Stomach (tissue), 4 donors: Measurements from ENCODE around the gene ERC2.

Experiments used
- POLR2A ChIP-seq, 4 donors: fragments of 450-650 bp; IDR thresholded peaks; one replicate each; pipeline ENCODE4 v1.6.1; 2016; ENCODE audit warnings: antibody characterized with exemption in 4 of 4, control low read depth in 2 of 4, mild to moderate bottlenecking in 1 of 4, moderate library complexity in 1 of 4
- POLR2AphosphoS5 ChIP-seq, 3 donors: sonication (generic); formaldehyde crosslinking; IDR thresholded peaks; one replicate each; pipeline ENCODE4 v1.6.1; 2016; ENCODE audit warnings: antibody characterized with exemption in 3 of 3
- TF ChIP-seq, protein P1 (sequence below), 7 experiments: fragments of 450-650 bp in 4 of 7; fragments of 200-600 bp in 3 of 7; sonication (generic) in 3 of 7; IDR thresholded peaks; one replicate each; pipeline ENCODE4 v1.5.1; 2016 to 2019; ENCODE audit warnings: antibody characterized with exemption in 7 of 7, control low read depth in 2 of 7, mild to moderate bottlenecking in 1 of 7

DNA sequence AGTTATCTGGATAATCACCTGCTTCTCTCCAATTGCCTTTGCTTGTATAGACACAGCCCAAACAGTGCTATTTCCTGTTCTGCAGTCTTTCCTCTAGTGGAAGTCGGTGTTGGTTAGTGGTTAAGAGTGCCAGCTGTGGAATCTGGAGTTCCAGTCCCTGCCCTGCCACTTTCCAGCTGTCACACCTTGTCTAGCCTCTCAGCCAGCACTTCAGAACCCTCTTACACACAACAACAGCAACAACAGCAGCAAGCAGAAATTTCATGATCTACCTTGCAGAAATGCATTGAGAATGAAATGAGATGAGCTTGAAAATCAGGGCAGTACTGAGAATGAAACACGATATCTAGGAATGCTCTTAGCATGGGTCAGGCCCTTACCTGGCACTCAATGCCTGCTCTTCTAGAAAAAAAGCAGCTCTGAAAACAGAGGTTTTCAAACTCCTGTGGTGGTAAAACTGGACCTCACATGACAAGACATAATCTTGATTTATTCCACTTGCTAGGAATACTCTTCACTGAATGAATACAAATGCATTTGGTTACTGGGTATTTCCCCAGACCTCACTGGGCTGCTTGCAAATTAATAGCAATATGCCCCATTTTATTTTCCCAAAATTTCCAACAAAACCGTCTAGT, 977.9 kb downstream of the ERC2 start:
- TF ChIP-seq, protein P1, sequence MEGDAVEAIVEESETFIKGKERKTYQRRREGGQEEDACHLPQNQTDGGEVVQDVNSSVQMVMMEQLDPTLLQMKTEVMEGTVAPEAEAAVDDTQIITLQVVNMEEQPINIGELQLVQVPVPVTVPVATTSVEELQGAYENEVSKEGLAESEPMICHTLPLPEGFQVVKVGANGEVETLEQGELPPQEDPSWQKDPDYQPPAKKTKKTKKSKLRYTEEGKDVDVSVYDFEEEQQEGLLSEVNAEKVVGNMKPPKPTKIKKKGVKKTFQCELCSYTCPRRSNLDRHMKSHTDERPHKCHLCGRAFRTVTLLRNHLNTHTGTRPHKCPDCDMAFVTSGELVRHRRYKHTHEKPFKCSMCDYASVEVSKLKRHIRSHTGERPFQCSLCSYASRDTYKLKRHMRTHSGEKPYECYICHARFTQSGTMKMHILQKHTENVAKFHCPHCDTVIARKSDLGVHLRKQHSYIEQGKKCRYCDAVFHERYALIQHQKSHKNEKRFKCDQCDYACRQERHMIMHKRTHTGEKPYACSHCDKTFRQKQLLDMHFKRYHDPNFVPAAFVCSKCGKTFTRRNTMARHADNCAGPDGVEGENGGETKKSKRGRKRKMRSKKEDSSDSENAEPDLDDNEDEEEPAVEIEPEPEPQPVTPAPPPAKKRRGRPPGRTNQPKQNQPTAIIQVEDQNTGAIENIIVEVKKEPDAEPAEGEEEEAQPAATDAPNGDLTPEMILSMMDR (IDR thresholded peaks at IDR 0.05), result no peak
- TF ChIP-seq POLR2A (IDR thresholded peaks at IDR 0.05) (no peak), POLR2AphosphoS5 (IDR thresholded peaks at IDR 0.05) (no peak)
